Mesenteric fat pad (tissue), 1 donor: Measurements from ENCODE around the gene PRR12. TPM values are rescaled to one million over a fixed set of nuclear protein-coding genes. Genes with fewer than 3 reads are reported as not detected.

Experiments used
- DNase-seq: peaks from one replicate; pipeline ENCODE4 v3.0.0-alpha.2; 2020; ENCODE audit warnings: low spot score
- long read RNA-seq: library from polyadenylated mRNA; unstranded; transcript quantifications from one replicate; pipeline ENCODE4 v2.0.0, GENCODE V29; 2020
- total RNA-seq: library from RNA; stranded (reverse); fragmentation: NEBNext Ultra II Directional; extraction: Animal tissue kit (Norgen Biotek cat#: 25700); gene quantifications from one replicate; pipeline ENCODE4 v1.2.1, GENCODE V29; 2021
- donor health status: DM: yes; HTN: yes; CAD: no.

The PRR12 gene, protein sequence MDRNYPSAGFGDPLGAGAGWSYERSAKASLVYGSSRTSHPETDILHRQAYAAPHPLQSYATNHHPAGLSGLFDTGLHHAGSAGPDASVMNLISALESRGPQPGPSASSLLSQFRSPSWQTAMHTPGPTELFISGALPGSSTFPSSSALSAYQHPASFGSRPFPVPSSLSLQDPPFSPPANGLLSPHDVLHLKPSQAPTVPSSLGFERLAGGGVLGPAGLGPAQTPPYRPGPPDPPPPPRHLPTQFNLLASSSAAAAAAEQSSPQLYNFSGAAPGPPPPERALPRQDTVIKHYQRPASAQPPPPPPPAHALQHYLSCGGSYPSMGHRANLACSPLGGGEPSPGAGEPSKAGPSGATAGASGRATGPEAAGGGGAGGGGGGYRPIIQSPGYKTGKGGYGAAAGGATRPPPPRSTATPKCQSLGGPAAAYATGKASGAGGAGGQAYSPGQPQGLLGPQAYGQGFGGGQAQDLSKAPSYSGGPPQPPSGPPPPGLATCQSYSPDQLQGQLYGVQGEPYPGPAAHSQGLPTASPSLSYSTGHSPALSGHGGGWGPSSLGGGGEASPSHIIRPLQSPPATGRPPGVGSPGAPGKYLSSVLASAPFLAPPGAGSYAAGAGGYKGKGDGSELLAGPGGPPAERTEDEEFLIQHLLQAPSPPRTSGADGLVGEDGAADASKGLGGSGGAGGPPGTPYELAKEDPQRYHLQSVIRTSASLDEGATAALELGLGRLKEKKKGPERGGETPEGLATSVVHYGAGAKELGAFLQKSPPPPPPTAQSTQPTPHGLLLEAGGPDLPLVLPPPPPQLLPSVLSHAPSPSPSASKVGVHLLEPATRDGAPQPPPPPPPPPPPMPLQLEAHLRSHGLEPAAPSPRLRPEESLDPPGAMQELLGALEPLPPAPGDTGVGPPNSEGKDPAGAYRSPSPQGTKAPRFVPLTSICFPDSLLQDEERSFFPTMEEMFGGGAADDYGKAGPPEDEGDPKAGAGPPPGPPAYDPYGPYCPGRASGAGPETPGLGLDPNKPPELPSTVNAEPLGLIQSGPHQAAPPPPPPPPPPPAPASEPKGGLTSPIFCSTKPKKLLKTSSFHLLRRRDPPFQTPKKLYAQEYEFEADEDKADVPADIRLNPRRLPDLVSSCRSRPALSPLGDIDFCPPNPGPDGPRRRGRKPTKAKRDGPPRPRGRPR (N-terminal part only)
- total RNA-seq = 22.3 TPM
- long read RNA-seq = 0 reads

DNA sequence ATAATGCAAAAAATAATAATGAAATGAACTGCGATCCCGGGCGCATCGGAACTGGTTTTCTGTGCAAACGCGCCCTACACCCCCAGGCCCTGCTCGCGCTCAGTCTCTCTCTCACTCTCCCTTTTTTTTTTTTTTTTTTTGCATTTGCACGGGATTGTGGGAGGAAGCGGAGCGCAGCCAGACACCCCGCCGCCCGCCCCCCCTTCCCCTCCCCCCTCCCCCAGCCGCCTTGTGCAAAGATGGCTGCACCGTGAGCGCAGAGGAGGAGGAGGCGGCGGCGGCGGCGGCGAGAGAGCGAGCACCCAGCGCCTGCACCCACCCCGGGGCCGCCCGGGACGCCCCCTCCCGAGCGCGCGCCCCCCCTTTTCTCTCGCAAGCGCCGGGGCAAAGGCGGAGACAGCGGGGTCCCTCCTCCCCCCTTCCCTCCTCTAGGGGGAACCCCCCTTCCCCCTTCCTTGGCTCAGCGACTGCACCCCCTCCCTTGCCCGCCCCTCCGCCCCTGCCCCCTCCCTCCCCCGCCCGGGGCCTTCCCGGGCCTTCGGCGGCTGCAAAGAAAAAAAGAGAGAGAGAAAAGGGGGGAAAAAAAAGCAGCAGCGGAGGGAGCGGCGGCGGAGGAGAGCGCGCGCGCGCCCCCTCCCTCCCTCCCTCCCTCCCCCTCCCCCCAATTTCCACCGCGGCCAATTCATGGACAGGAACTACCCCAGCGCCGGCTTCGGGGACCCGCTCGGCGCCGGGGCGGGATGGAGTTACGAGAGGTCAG lies at the start of gene PRR12:
PRR12 (plus strand) TSS at position 212 of the 760 bp plus-strand sequence; CDS start at position 685, 473 bp downstream.
- DNase-seq = no peak

GRCh38 chr19:49541914-49542313 lies 49.1 kb upstream of the PRR12 start:
- DNase-seq = no peak

DNA sequence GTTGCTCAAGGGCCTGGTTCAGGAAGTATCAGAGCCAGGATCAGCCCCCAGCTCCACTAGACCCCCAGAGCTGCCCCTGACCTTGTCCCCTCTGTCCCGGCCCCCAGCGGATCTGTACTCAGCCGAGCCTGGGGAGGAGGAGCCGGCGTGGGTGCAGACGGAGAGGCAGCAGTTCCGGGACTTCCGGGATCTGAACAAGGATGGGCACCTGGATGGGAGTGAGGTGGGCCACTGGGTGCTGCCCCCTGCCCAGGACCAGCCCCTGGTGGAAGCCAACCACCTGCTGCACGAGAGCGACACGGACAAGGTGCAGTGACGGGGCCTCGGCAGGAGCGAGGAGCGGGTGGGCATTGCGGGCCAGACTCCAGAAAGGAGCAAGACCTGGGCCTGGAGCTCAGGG lies 48.5 kb upstream of the PRR12 start:
- DNase-seq = no peak

GRCh38 chr19:49543032-49543431 lies 48.0 kb upstream of the PRR12 start:
- DNase-seq = no peak

DNA sequence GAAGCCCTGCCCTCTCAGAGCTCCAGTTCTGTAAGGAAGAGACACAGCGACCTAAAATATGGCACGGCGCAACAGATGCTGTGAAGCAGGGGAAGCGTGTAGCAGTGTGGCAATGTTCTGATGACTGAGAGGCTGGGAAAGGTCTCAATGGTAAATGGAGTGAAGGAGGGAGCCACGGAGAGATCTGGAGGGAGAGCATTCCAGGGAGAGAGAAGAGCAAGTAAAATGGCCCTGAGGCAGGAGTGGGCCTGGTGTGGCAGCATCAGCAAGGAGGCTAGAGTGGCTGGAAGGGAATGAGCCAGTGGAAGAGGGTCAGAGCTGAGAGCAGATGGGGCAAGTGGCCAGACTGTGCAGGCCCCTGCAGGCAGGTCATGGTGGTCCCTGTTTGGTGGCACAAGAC lies 46.8 kb upstream of the PRR12 start:
- DNase-seq = no peak

- DNase-seq = no peak
Observed at GRCh38 chr19:49546825-49547565, 44.0 kb upstream of the PRR12 start.

DNA sequence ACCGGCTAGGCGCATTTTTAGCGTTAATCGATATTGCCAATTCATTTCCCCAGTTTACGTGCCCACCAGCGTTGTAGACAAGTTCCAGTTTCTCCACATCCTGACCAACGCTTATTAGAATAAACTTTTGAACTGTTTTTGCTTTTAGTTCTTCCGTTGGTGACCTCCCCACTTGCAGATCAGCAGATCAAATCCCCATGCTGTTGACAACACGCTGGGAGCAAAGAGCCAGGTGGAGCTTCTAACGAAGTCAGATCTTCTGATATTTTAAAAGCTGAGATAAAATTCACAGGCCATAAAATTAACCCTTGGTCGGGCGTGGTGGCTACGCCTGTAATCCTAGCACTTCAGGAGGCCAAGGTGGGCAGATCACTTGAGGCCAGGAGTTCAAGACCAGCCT lies 41.9 kb upstream of the PRR12 start:
- DNase-seq = no peak

GRCh38 chr19:49551531-49551930 lies 39.5 kb upstream of the PRR12 start:
- DNase-seq = no peak

GRCh38 chr19:49552749-49553148 lies 38.2 kb upstream of the PRR12 start:
- no peak for DNase-seq

DNA sequence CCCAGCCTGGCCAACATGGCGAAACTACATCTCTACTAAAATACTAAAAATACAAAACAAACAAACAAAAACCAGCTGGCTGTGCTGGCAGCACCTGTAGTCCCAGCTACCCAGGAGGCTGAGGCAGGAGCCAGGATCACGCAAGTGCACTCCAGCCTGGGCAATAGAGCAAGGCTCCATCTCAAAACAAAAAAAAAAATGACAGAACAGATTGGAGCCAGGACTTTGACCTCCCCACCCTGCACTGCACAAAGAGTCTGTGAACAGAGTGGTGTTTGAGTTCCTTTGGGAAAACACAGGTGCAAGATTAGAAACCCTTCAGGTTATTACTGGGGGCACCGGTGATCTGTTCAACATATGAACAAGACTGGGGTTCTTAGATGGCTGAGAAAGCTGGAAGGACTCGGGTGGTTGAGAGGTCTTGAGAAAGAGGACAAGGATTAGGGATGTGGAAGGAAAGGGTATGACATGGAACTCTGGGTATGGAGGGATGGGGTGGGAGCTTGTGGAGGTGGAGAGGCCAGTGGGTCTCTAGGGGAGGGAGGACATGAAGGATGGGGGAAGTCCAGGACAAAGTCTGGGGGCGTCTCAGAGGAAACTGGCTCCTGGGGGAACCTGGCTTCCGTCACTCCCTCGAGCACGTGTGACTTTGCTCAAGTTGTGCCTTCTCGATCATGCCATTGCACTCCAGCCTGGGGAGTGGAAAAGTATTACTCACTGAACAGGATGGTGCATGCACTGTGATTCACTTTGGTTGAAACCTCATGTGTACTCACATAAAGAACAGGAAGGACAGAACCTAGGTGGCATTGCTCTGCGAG lies 37.3 kb upstream of the PRR12 start:
- DNase-seq = no peak

DNA sequence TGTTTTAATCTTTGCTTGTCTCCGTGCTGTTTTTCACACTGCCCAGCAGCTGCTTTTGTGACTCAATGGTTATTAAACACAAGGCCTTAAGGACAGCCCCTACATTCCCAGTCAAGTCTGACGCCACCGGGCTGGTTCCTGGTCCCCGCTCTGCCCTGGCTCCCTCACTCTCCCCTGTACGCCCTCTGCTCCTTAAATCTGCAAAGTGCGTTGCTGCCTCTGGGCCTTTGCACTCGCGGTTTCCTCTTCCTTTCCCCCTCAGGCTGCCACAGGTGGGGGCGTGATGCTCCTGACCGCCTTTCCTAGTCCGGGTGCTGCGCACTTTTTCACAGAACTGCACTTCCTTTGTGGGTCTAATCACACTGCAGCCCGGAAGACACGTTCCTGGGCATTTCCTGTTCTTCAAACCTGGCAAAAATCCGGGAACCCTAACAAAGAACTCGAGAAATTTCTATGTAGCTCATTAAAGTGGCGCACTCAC lies 36.2 kb upstream of the PRR12 start:
- DNase-seq = no peak

DNA sequence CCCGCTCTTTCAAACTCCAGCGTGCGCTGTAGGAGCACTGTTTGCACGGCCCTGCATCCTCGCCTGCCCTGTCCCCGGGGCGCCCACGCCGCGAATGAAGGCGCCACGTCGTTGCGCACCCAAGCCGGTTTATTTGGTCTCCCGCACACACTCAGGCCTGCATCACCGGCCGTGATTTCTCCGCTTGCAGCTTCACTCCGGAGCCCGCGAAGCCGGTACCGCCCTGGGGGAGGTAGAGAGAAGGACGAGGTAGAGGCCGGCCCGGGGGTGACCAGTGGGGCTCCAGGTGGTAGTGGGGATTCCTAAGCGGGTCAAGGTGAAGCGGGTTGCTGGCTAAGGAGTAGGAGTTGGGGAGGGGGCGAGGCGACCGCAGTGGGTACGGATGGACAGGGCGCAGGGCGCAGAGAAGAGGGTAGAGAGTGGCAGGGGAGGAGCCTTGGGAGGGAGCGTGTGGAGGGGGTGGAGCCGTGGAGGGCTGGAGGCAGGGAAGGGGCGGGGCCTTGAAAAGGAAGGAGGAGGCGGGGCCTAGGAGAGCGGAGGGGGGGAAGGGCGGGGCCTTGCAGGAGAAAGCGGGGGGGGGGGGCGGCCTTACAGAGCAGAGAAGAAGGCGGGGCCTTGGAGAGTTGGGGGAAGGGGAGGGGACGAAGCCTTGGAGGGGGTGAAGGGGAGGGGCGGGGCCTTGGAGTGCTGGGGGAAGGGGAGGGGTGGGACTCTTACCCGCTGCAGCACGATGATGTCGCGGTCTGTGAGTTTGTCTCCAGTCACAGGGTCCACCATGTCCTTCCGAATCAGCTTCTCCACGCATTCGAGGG lies 35.2 kb upstream of the PRR12 start:
- DNase-seq = no peak

- DNase-seq = no peak
Observed at GRCh38 chr19:49556412-49557398, 34.3 kb upstream of the PRR12 start.

GRCh38 chr19:49557641-49558325 lies 33.2 kb upstream of the PRR12 start:
- DNase-seq = no peak

GRCh38 chr19:49558591-49558990 lies 32.4 kb upstream of the PRR12 start:
- DNase-seq = no peak

DNA sequence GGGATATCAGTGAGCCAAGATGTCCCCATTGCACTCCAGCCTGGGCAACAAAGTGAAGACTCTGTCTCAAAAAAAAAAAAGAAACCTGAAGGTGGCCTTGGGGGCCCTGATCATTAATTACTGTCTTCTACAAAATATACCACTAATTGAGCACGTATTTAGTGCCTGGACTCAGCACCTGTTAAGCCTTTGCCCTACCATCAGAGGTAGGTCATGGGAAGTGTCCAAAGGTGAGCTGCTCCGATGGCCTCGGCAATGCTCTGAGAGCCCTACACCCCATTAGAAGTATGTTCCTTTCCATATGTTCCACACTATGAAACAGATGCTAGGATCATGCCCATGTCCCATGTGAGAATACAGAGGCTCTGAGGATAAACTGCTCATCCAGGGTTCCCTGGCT lies 31.5 kb upstream of the PRR12 start:
- no peak for DNase-seq
